Aorta (tissue), 5 donors: Measurements from ENCODE around the gene M6PR. TPM values are rescaled to one million over a fixed set of nuclear protein-coding genes. Genes with fewer than 3 reads are reported as not detected.
"Not testable (repeated sequence)": the region's sequence is repeated elsewhere in the genome, so short reads cannot be mapped to it uniquely, and the experiment has no call there.

Source experiments
- ATAC-seq: fragments of 200-7000 bp; cut with Tn5 transposase; one replicate; pipeline ENCODE4 v1.9.1; 2022; ENCODE audit warnings: moderate library complexity; ENCODE audit not compliant: low FRiP score
- DNase-seq, 2 donors: peaks; one replicate each; pipeline ENCODE4 v3.0.0-alpha.2; 2020
- H3K27ac ChIP-seq, 2 donors: one replicate each; pipeline ENCODE4 v1.5.1; 2013; ENCODE audit warnings: low read length in 2 of 2, mild to moderate bottlenecking in 2 of 2, moderate library complexity in 2 of 2, control low read depth in 1 of 2, inconsistent platforms in 1 of 2, low read depth in 1 of 2
- H3K27me3 ChIP-seq, 2 donors: one replicate each; pipeline ENCODE4 v1.6.1; 2013; ENCODE audit warnings: control low read depth in 1 of 2, low read length in 1 of 2, mild to moderate bottlenecking in 1 of 2, moderate library complexity in 1 of 2; ENCODE audit not compliant: insufficient read depth in 2 of 2, control insufficient read depth in 1 of 2
- H3K36me3 ChIP-seq, 2 donors: one replicate each; pipeline ENCODE4 v1.6.1; 2013; ENCODE audit warnings: control low read depth in 1 of 2, low read length in 1 of 2, mild to moderate bottlenecking in 1 of 2; ENCODE audit not compliant: insufficient read depth in 2 of 2, control insufficient read depth in 1 of 2
- H3K4me1 ChIP-seq, 2 donors: one replicate each; pipeline ENCODE4 v1.6.1; 2013; ENCODE audit warnings: low read length in 2 of 2, control low read depth in 1 of 2, mild to moderate bottlenecking in 1 of 2, moderate library complexity in 1 of 2; ENCODE audit not compliant: insufficient read depth in 2 of 2, control insufficient read depth in 1 of 2
- H3K4me3 ChIP-seq, 2 donors: one replicate each; pipeline ENCODE4 v1.5.1; 2013; ENCODE audit warnings: low read length in 2 of 2, control low read depth in 1 of 2, mild to moderate bottlenecking in 1 of 2
- H3K9me3 ChIP-seq: one replicate; pipeline ENCODE4 v1.6.1; 2013; ENCODE audit warnings: mild to moderate bottlenecking, low read length; ENCODE audit not compliant: control insufficient read depth
- WGBS, 2 donors: extraction: QIAGEN DNeasy Blood & Tissue Kit; methylation state at CpG; one replicate each; pipeline ENCODE4 v1.1.7; 2013; 5-methylcytosine and 5-hydroxymethylcytosine counted together
- intact Hi-C, 2 donors: fragments of 100-400 bp; cut with DNase I; formaldehyde crosslinking; loops; one replicate each; pipeline versions ENCODE4 v1.14.2 to v1.15.0; 2022
- polyA plus RNA-seq, 2 donors: library from polyadenylated mRNA; stranded (reverse); fragments of 200-250 nt; gene quantifications; one replicate each; pipeline ENCODE4 v1.2.3, GENCODE V29; 2013
- total RNA-seq, 2 donors: library from RNA; stranded (reverse); fragmentation: NEBNext Ultra II Directional; extraction: Animal tissue kit (Norgen Biotek cat#: 25700); gene quantifications; one replicate each; pipeline ENCODE4 v1.2.1, GENCODE V29; 2021
- donor health status: healthy with polysubstance abuse.
- donor health status: Bipolar disorder and iron deficiency.
- donor health status: DM: no; HTN: no; CAD: no.
- donor health status: DM: no; HTN: no; CAD: no.
- donor health status: DM: yes; HTN: yes; CAD: no.

Gene M6PR
- total and polyA plus RNA-seq, 4 donors = 38.6 to 105 (median 67.0) TPM

- intact Hi-C loops = loop anchor here in 1 of 2 donors (10.0 kb wide), 1 partner anchor 1312 kb away; the partner anchor contains the start of gene GABARAPL1
- not testable (repeated sequence) for H3K27me3 ChIP-seq, H3K9me3 ChIP-seq, H3K27ac ChIP-seq, ATAC-seq, H3K36me3 ChIP-seq, H3K4me3 ChIP-seq, H3K4me1 ChIP-seq, DNase-seq
- WGBS, 2 donors = 92 to 97% methylated on average over 5 of the region's 5 CpGs
Measured at GRCh38 chr12:8902703-8903102, 46.7 kb downstream of the M6PR start.

DNA sequence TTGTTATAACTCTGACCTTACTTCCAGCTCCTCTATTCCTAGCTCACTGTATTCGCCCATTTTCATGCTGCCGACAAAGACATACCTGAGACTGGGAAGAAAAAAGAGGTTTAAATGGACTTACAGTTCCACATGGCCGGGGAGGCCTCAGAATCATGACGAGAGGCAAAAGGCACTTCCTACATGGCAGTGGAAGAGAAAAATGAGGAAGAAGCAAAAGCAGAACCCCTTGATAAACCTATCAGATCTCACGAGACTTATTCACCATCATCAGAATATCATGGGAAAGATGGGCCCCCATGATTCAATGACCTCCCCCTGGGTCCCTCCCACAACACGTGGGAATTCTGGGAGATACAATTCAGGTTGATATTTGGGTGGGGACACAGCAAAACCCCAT, 49.6 kb downstream of the M6PR start:
- ATAC-seq = no peak
- no peaks in the 10 kb centered on the region for H3K9me3 ChIP-seq
- H3K27me3 ChIP-seq = no peaks in the 10 kb centered on the region
- no peak for DNase-seq
- H3K27ac ChIP-seq = no peak overlapping the region
- intact Hi-C loops = loop anchor here in 1 of 2 donors (10.0 kb wide), 2 partner anchors 355 to 1315 kb away; partner anchors contain the start of genes CLEC4E and GABARAPL1
- H3K36me3 ChIP-seq = no peaks in the 10 kb centered on the region
- 85 to 91% methylated on average over 6 of the region's 6 CpGs for WGBS, 2 donors
- no peaks in the 10 kb centered on the region for H3K4me1 ChIP-seq
- no peak overlapping the region for H3K4me3 ChIP-seq

DNA sequence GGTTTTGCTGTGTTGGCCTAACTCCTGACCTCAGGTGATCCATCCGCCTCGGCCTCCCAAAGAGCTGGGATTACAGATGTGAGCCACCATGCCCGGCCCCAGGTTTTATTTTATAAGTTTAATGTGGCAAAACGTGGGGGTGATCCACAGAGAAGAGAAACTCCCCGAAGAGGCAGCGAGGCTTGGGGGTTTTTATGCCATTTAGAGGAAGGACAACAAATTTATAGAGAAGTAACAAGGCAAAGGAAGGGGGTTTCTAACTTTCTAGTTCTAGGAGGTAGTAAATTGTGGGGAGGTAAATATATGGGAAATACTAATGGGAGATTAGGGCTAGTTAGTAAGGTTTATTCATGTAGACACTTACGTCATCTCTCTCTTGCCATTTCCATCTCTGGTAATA, 52.4 kb downstream of the M6PR start:
- Histone ChIP-seq H3K4me3 (no peak overlapping the region), H3K27ac (no peak overlapping the region), H3K9me3 (no peaks in the 10 kb centered on the region), H3K36me3 (no peaks in the 10 kb centered on the region), H3K4me1 (no peaks in the 10 kb centered on the region), H3K27me3 (no peaks in the 10 kb centered on the region)
- 94 to 95% methylated on average over 7 of the region's 7 CpGs for WGBS, 2 donors
- ATAC-seq (no peak), DNase-seq (no peak)
- intact Hi-C loops = loop anchor here in 1 of 2 donors (10.0 kb wide), 1 partner anchor 352 kb away; the partner anchor contains the start of gene CLEC4E

DNA sequence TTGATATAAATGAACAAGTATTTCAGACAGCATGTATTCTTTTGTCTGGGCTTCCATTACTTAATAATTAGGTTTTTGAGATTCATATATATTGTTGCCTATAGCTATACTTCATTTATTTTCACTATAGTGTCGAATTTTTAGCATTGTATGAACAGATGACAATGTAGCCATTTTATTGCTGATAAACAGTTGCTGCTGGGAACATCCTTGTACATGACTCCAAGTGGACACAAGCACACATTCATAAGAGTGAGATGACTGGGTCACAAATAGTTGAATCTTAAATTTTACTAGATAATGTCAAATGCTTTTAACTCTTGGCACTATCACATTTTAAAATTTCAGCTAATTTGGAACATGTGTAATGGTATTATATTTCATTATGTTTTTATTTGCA, 54.5 kb downstream of the M6PR start:
- ATAC-seq (no peak), DNase-seq (no peak)
- WGBS, 2 donors = 58 to 60% methylated on average over 1 of the region's 1 CpG
- H3K27ac ChIP-seq = no peak overlapping the region
- no peaks in the 10 kb centered on the region for H3K9me3 ChIP-seq
- H3K36me3 ChIP-seq = no peaks in the 10 kb centered on the region
- H3K27me3 ChIP-seq = no peaks in the 10 kb centered on the region
- no peak overlapping the region for H3K4me3 ChIP-seq
- no peaks in the 10 kb centered on the region for H3K4me1 ChIP-seq
- intact Hi-C loops = loop anchor here (5.0 to 10.0 kb wide), 3 partner anchors 213 to 350 kb away; partner anchors contain the start of genes MFAP5 (in 2 of the 2) and CLEC4E (in 1 of the 2)

DNA sequence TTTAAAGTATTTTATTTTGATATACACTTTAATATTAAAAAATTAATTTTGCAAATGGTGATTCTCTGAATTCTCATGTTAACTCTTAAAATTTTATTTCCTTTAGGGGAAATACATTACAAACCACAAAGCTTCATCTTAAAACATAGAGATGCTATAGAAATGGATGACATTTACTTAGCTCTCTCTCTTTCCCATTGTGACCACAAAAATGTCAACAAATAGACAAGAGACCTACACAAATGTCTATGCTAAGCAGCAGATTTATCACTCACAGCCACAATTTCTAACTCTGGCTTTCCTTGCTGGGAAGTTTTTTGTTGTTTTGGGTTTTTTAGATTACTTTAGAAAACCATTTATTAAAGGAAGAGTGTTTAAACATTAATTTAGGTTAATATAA, 55.1 kb downstream of the M6PR start:
- no peaks in the 10 kb centered on the region for H3K36me3 ChIP-seq
- no peak overlapping the region for H3K4me3 ChIP-seq
- DNase-seq = no peak
- no peaks in the 10 kb centered on the region for H3K9me3 ChIP-seq
- H3K27ac ChIP-seq = no peak overlapping the region
- intact Hi-C loops = loop anchor here (5.0 to 10.0 kb wide), 3 partner anchors 212 to 350 kb away; partner anchors contain the start of genes MFAP5 (in 2 of the 2) and CLEC4E (in 1 of the 2)
- H3K27me3 ChIP-seq = no peaks in the 10 kb centered on the region
- H3K4me1 ChIP-seq = no peaks in the 10 kb centered on the region
- no peak for ATAC-seq

DNA sequence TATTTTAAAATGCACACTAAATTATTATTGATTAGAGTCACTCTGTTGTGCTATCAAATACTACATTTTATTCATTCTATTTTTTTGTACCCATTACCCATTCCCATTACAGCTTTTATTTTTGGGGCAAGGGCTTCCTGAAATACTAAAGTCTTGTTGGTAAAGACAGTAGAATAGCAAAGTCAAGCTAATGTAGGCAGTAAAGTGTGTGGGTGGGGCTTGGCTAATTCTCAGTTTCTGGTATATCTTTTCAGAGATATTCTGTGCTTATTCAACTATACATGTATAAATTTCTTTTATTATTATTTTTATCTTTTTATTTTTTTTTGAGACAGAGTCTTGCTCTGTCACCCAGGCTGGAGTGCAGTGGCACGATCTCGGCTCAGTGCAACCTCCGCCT, 57.5 kb downstream of the M6PR start:
- DNase-seq (no peak), ATAC-seq (no peak)
- Histone ChIP-seq H3K4me1 (no peaks in the 10 kb centered on the region), H3K27ac (no peak overlapping the region), H3K4me3 (no peak overlapping the region), H3K27me3 (no peaks in the 10 kb centered on the region), H3K9me3 (no peaks in the 10 kb centered on the region), H3K36me3 (no peaks in the 10 kb centered on the region)
- intact Hi-C loops = loop anchor here (5.0 to 10.0 kb wide), 3 partner anchors 210 to 347 kb away; partner anchors contain the start of genes MFAP5 (in 2 of the 2) and CLEC4E (in 1 of the 2)
- WGBS, 2 donors = 93 to 96% methylated on average over 3 of the region's 3 CpGs

Other genes with a start within 250 kb of the M6PR start
- gene A2ML1, start 127.0 kb downstream of the M6PR start, total RNA-seq = under 1 TPM; 0.06 to 0.27 TPM
- gene A2ML1, start 127.0 kb downstream of the M6PR start, polyA plus RNA-seq = under 1 TPM; 0.15 to 0.63 TPM
- gene PHC1, start 35.1 kb downstream of the M6PR start, total RNA-seq = 10 to 100 TPM; 43.7 to 44.0 TPM
- gene PHC1, start 35.1 kb downstream of the M6PR start, polyA plus RNA-seq = 10 to 100 TPM; 10.5 to 58.3 TPM
- gene KLRG1, start 39.9 kb upstream of the M6PR start, total RNA-seq = 1 to 10 TPM; 4.1 to 4.5 TPM
- gene KLRG1, start 39.9 kb upstream of the M6PR start, polyA plus RNA-seq = 1 to 10 TPM in 1 of 2 donors, under 1 TPM in 1; 0.88 to 2.9 TPM
- 1,000 to 10,000 TPM; 2,139 to 2,389 TPM for gene A2M, start 166.3 kb upstream of the M6PR start, total RNA-seq
- 1,000 to 10,000 TPM in 1 of 2 donors, 100 to 1,000 TPM in 1; 268 to 1,278 TPM for gene A2M, start 166.3 kb upstream of the M6PR start, polyA plus RNA-seq